ENCODE data around the gene IL17REL.
"Not testable (repeated sequence)": the region's sequence is repeated elsewhere in the genome, so short reads cannot be mapped to it uniquely, and the experiment has no call there.

IL17REL gene

DNA sequence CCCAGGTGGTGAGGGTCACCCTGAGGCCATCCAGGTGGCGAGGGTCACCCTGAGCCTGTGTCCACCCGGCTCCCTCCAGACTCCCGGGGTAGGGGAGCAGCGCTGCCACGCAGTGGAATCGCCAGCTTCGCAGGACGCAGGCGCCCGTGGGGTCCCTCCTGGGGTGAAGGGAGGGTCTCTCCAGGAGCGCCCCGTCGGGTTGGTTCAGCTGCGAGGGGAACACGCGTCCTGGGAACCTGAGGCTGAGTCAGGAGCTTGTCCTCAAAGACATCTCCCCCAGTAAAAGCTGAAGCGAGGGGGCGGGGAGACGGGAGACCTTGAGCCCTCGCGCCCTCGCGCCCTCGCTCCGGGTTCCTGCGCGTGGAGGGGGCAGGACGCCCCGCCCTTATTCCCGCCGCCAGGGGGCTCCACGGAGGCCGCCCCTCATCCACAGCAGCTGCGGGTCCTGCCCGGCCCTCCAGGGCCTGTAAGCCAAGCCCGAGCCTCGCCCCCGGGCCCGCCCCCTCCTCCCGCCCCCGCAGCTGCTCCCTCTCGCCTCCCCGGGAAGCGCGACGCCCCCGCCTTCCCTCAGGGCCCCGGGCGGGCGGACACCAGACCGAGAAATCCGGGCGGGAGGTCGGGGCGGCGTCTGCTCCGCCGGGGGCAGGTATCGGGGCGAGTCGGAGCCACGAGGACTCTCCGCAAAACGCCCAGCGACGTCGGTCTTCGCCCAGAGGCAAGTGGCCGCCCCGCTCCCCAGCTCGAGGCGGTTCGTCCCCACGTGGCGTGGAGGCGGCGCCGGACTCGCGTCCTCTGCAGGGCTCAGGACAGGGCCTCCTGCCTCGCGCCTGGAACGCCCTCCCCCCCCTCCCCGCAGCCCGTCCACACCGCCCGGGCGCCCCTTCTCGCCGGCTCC is 29.2 kb downstream of the IL17REL start:
- no peak for DNase-seq

GRCh38 chr22:49981799-49982198 is 30.8 kb downstream of the IL17REL start:
- not testable (repeated sequence) for DNase-seq

DNA sequence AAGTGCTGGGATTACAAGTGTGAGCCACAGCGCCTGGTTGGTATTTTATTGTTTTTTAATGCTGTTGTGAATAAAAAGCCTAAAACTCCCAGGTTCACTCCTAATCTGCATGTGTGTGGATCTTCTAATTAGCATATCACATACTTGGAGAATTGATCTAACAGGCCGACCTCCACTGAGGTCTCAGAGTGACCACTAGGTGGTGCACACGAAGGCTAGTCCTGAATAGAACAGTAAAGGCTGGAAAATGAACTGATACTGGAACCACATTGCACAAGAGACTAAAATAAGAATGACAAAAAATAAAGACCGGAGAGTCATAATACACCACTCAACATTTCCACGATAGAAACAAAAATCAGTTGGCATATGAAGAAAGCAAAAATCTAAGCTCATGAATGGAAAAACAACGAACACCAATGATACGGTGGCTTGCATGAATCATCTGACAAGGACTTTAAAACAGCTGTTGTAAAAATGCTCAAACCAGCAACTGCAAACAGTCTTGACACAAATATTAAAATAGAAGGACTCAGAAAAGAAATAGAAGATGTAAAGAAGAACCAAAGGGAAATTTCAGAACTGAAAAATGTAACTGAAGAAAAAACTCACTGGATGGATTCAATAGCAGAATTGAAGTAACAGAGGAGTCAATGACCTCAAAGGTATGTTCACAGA is 32.8 kb downstream of the IL17REL start:
- DNase-seq, result peak; percentile 66

- no peak for DNase-seq
These were observed 35.0 kb downstream of the IL17REL start for GRCh38 chr22:49977578-49977977.

- DNase-seq, result peak; percentile 80
These were observed 36.0 kb downstream of the IL17REL start for GRCh38 chr22:49976439-49977175.

GRCh38 chr22:49975543-49976389 is 36.8 kb downstream of the IL17REL start:
- DNase-seq, result peak; percentile 77

GRCh38 chr22:49973018-49973961 is 39.3 kb downstream of the IL17REL start:
- peak; percentile 1 for DNase-seq

GRCh38 chr22:49972163-49973017 is 40.2 kb downstream of the IL17REL start:
- DNase-seq, result peak; percentile 15

GRCh38 chr22:49971232-49972162 is 41.1 kb downstream of the IL17REL start:
- peak; percentile 41 for DNase-seq

DNA sequence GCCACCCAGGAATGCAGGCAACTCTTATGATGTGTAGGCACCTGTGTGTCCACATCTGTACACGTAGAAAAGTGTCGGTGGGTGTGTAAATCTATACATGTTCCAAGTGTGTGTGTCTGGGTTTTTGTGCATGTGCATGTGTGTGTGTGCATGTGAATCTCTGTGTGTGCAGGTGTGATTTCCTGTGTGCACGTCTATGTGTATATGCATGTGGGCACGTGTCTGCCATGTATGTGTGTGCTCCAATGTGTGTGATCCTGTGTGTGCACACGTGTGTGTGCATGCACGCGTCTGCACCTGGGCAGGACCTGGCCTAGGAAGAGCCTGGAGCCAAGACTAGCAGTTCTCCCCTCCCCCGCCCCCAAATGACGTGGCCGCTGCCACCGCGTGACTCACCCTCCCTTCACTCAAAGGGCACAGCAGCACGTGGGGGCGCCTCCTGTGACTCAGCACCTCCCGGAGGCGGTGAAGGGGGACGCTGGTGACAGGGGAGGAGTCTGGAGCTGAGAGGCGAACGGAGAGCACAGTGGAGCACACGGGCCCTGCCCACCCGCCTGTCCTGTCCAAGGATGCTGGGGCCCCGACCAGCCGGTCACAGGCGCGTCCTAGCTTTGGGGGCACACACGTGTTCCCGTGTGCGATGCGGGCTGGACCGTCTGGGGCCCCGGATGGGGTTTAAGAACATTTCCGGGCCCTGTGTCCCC is 41.9 kb downstream of the IL17REL start:
- peak; percentile 99 for DNase-seq

GRCh38 chr22:49969751-49970527 is 42.6 kb downstream of the IL17REL start:
- peak; percentile 14 for DNase-seq

GRCh38 chr22:49968831-49969661 is 43.5 kb downstream of the IL17REL start:
- peak; percentile 8 for DNase-seq

DNA sequence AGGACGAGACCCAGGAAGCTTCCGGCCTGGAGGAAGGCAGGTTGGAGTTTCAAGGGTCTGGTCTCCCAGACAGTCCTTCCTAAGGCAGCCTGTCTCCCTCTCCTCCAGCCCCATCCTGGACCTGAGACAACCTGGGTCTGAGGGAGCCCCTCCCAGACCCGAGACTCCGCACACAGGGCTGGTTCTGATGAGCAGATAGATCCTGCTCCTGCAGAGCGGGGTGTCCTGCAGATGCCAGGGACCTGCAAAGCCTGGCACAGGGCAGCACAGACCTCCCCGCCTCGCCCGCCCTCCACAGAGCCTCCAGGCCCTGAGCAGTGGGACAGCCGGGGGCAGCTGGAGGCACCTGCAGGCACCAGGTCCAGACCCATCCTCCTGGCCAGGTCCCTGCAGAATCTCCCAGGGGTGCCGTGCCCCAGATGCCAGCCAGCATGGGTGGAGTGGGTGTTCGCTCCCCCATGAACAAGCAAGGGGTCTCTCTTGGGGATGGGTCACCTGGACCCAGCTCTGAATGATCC is 44.2 kb downstream of the IL17REL start:
- DNase-seq, result peak; percentile 8

DNA sequence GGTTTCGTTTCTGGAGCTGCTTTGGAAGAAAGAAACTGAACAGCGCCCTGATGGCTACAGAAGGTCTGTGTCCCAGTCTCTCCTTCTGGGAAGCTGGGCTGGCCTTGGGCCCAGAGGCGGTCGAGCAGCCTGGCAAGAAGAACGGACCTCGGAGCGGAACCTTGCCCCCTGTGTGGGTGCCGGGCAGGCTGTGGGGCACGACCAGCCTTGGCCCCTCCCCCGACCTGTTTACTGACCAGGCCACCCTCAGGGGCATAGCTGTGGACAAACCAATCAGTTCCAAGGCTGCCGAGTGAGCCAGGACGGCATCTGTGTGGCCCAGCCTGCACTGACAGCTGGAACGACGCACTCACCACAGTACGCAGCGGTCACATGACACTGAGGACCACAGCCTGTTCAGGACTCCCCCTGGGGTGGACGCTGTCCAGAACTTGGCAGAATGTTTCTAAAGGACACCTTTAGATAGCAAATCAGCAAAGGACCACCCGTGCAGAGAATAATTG is 44.8 kb downstream of the IL17REL start:
- DNase-seq, result peak; percentile 7

DNA sequence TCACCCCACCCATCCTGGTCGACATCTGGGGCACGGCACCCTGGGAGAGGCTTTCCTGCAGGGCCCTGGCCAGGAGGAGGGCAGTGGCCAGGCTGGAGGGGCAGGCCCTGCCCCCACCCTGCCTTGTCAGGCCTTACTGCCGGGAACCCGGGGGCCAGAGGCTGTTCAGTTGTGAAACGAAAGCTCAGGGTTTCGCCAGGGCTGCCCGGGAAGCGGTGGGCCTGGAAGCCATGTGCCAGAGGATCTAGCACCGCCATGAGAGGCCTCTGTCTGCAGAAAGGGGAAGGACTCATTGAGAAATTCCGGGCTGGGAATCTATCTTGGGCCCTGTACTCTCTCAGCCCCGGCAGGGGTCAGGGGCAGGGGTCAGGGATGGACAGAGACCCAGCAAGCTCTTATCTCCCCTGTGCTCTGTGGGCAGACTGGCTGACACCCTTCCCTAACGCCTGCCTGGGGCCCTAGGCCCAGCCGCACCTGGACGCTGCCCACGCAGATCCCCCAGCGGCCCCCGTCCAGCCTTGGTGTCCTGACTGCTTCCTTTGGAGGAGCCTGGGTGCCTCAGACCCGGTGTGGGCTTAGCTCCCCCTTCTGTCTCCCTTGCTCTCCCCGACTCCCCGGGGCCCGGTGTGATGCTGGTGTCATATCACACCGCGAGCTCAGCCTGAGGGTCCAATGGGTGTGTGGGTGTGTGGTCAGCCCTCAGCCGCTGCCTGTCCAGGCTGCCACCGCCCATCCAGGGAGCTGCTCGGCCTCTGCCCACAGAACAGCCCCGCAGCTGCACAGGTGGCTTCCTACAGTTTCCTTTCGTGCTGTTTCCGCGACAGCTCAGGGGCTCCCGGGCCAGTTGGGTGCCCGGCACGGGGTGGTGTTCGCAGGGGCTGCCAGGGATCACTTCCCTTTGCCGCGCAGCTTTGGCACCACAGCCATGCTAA is 45.5 kb downstream of the IL17REL start:
- peak; percentile 19 for DNase-seq

All from stimulated activated CD4-positive, alpha-beta T cell treated with anti-CD3 and anti-CD28 coated beads, Interleukin-1b, Interleukin-23, amount 100 ng/mL, for 48 hours (primary cell).